ENCODE results near the gene TFF3.

The TFF3 gene

DNA sequence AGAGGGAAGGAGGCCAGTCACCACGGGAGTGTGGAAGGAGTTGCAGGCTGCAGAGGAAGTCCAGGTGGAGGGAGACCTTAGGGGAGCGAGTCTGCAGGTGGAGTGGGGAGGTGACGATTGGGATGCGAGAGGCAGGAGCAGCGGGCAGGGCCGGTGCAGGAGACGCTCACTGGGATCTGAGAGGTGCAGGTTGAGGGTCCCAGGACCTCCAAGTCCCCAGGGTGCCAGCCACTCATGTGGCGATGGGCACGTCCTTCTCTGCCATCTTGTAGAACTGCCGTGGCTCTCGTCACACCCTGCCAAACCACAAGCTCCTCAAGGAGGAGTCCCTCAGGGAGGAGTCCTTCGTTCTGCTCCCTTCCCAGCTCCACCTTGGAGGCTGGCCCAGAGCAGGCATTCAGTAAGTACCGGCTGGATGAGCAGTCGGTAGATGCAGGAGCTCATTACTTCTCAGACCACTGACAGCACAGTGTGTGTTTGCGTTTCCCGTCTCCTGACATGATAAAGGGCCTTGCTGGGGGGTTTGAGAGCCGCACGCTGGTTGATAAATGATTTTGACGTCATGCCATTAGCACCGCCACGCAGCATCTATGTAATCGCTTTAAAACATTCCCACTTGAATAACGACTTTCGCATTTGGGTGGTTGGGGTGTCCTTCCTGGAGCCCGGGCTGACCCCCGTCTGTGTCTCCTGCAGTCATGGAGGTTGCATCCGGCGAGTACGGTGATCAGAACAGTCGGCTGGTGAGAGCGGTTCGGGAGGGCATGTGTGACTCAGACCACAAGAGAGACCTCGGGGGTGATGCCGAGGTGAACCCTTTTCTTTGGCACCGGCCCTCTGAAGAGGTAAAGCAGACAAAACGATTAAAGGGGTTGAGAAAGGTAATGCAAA lies 27.8 kb downstream of the TFF3 start:
- no peak for DNase-seq

DNA sequence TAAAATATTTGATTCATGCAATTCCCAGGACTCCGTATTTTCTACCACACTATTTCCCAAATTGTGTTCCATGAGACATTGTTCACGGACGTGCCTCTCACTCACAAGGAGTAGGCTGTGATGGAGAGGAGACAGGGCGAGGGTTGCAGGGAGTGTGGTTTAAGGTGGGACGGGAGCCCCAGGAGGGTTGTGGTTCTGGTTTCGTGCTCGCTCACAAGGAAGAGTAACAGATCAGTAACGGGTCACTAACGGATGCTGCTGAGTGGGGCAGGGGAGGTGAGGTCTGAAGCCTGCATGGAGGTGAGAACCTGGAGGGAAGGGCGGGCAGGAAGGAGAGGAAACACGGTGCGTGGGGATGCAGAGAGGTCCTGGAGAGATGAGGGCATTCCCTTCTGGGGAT lies 28.8 kb downstream of the TFF3 start:
- no peak for DNase-seq

DNA sequence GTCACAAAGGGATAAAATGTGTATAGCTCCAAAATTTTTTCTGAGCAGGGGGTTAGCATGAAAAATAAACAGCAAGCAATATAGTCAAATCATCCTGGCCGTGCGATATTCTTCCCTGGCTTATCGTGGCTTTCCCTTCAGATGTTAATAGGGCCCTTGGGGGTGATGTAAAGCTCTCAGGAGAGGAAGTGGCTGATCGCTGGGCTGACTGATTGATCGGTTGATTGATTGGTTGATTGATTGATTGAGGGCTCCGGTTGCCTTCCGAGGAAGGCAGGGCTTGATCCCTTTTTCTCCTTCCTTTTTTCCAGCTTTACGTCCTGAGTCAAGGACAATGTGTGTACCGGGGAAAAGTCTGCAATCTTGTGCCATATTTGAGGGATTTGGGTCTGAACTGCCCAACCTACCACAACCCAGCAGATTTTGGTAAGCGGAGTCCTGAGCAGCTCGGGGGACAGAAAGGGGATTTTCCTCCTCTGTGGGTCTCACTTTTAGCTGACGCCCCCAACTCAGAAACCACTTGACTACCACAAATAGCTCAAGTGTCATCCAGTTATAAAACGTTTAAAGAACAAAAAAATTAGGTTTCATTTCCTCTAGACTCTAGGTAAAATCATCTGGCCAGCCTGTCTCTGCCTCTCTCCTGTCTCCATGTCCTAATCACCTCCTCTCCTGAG lies 29.5 kb downstream of the TFF3 start:
- no peak for DNase-seq

DNA sequence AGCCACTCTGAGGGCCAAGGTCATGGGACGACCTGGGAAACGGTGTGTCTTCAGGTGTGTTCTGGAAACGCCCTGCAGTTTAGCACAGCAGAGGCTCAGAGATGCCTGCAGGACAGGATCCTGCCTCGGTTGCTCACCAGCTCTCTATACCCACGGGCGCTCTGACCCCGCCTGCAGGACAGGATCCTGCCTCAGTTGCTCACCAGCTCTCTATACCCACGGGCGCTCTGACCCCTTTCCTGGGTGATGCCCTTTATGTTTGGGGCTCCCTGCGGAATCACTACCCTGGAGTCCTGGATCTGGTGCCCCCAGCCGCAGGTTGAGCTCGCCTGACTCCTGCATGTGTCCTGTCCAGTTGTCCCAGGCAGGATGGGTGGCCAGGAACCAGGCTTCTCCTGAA lies 32.5 kb downstream of the TFF3 start:
- no peak for DNase-seq

DNA sequence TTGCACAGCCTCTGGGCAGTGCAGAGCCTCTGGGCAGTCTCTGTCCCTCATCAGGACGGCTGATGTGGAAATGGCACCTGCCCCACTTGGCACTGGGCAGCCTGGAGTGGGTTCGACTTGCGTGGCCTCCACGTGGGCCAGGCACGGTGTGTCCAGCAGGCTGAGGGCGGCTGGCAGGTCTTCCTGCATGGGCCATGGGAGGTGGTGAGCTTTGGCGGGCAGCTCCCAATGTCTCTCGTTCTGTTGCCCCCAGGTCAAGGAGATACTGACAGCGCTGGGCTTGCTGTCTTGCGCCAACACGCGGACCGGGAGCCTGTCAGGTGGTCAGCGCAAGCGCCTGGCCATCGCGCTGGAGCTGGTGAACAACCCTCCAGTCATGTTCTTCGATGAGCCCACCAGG lies 33.2 kb downstream of the TFF3 start:
- no peak for DNase-seq

DNA sequence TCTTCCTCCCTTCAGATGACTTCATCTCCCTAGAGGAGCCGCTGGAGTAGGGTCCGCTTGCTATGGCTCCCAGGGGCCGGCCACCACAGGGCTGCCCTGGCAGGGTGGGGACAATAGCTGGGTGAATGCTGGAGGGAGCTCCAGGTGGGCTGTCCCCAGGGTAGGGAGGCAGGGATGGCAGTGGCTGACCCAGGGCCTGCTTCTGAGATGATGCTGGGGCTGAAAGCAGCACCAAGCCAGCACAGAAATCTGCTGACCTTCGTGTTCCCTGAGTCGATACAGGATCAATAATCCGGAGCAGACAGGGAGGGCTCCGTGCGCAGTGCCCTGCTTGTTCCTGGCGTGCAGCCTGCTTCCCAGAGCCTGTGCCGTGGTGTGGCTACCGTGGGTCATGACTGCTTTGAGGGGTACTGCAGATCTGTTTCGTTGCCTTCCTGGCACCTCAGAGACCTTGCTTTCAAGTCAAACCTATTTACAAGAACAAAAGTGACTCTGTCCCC lies 34.0 kb downstream of the TFF3 start:
- no peak for DNase-seq

DNA sequence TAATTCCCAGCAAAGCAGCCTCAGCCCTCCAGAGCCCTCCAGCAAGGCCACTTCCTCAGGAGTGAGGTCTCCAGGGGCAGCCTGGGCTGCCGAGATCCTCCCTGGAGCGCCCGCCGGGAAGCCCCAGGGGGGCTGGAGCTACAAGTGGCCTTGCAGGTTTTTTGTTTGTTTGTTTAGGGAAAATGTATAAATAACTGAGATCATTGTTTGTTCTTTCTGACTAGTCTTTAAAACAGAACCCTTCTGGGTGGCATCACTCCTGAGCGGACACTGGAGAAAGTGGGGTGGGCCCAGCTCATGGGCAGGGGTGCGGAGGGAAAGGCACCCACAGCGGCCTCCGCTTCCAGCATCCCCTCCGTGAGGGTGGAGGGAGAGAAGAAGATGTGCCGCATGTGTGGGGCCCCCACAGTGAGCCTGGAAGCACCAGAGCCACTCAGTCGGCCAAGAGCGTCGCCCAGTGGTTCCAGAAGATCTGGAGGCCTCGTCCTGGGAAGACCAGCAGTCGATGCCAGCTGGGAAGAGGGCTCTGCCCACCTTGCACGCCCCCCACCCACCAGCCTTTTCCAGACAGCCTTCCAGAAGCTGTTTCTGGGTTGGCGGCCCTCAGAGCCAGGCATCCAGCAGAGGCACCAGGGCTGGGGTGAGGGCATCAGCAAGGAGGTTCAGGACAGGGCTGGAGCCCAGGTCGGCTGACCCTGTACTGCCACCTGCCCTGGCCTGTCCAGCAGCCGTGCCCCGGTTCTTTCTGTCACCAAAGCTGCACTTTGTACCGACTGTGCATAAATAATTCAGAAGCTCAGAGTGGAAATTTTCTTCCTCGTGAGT lies 34.6 kb downstream of the TFF3 start:
- DNase-seq, result no peak

DNA sequence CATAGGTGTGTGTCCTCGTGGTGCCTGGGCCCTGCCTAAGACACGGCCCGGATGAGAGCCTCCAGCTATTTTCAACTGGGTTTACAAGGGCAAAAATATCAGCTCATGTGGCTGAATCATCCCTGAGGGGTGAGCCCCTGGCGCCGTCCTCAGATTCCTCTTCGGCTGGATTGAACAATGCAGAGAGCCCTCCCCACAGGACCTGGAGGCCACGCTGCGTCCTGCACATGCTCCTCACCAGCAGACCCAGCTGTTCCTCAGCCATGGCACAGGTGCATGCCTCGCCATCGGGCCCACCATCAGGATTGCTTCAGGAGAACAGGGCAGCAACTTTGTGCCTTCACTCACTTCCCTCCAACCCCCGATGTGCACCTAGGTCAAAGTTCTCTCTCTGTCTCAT lies 35.3 kb downstream of the TFF3 start:
- DNase-seq, result no peak

DNA sequence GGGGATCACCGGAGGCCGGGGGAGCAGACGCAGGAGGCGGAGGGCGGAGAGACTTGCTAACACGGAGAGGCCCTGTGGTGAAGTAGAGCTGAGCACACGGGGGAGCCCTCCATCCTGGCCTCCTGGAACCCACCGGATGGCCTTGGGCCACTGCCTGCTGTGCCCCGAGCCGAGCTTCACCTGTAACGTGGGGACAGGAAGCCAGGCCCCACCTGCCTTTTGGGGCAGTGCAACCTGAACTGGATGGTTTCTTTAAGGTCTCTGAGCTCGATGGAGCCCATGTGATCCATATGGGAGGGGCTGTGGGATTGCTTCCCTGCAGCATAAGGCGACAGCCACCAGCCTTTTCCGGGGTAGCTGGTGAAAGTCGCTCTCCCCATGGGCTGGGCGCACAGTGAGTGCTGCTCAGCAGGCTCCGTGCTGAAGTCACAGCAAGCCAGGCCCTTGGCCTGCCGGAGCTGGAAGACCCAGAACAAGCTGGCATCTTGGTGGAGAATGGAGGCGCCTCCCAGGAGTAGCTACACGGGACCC lies 35.8 kb downstream of the TFF3 start:
- no peak for DNase-seq

DNA sequence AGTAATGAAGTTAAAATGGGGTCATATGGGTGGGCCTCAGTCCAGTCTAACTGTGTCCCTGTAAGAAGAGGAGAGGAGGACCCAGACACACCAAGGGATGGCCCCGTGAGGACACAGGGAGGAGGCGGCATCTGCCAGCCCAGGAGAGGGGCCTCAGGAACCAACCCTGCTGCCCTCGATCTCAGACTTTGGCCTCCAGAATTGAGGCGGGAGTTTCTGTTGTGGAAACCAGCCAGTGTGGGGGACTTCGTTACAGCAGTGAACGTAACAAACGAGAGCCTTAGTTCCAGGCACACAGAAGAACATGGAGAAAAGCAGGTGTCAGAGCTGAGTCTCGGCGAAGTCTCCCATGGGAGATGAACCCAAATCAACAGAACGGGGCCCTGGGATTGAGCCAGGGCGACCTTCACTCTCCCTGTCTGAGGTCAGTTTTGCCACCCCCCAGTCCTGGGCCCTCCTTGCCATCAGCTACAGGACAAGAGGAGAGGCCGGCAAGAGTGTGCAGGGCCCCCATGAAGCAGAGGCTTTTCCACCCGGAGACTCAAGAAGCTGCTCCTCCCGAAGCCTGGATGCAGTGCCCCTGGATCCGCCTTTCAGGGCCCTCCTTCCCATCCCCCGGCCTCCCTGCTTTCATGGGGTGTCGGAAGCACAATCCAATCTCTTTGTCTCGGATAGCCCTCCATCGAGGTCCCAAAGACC lies 36.6 kb downstream of the TFF3 start:
- DNase-seq, result no peak

DNA sequence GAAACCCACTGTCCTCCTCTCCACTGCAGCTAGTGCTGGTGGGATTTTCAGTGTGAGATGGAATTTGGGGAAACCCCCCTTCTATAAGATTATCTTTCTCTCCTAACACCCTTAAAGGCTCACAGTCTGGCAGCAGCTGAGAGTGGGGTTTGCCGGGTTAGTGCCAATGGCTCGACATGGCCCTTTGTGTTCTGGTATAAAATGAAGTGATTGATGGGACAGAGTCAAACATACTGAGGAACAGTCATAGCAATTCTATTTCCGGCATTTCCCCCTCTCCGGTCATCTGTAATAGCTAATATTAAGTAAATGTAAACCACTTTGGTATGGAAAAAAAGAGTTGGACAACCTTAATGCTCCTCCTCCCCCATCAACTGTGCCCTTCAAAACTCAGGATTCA lies 37.6 kb downstream of the TFF3 start:
- no peak for DNase-seq

DNA sequence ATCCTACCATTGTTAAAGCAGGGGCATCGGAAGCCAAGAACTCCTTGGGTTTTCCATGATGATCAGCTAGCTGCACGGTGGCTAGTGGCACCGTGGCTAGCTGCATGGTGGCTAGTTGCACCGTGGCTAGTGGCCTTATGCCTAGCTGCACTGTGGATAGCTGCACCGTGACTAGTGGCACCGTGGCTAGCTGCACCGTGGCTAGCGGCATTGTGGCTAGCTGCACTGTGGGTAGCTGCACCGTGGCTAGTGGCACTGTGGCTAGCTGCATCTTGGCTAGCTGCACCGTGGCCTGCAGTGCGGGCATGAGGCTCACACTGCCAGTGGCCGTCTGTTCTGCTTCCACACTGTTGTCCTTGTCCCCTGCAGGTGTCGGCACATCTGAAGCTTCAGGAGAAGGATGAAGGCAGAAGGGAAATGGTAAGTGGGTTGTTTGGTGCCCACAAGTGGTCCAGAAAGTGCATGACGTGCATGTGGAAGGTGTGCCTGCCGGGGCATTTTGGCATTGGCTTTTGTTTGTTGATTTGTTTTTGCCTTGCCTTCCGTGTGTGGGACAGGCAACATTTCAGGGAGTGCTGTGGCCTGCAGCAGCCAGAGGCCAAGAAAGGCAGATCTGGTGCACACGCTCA lies 38.6 kb downstream of the TFF3 start:
- no peak for DNase-seq

DNA sequence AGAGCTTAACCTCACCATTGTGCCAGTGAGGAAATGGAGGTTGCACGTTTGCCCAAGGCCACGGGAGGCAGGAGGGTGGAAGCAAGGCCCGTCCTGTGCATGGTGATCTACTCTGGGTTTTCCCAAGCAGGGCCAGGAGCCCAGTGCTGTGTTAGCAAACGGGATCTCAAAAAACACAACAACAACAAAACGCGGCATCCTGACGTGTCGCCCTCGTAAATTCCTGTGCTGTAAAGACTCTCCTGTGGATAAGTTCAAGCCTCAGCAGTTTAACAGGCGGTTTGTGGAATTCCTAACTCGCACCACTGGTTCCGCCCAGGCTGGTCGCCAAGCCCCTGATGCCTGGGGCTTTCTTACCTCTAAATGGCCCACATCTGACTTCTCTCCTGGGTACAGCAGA lies 39.1 kb downstream of the TFF3 start:
- DNase-seq, result no peak

DNA sequence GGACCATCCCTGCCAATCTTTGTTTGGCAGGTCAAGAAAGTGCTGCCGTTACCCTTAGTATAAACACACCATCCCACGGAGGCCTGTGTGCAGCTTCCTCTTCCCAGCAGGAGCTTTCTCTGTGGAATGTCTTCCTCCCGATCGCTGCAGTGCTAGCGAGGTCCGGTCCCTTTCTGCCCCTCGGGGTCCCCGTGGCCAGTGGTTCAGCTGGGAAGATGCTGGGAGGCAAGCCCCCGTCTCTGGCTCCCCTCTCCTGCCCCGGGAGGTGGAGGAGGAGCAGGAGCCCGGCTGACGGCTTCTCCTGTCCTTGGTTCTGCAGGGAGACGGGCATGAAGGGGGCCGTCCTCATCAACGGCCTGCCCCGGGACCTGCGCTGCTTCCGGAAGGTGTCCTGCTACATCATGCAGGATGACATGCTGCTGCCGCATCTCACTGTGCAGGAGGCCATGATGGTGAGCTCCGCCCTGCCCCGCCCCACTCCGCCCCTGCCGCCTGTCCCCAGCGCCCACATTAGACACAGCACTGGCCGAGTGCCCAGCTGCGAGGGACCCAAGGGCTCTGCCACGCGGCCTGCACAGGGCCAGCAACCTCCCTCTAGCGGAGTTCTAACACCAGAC lies 42.1 kb downstream of the TFF3 start:
- no peak for DNase-seq

DNA sequence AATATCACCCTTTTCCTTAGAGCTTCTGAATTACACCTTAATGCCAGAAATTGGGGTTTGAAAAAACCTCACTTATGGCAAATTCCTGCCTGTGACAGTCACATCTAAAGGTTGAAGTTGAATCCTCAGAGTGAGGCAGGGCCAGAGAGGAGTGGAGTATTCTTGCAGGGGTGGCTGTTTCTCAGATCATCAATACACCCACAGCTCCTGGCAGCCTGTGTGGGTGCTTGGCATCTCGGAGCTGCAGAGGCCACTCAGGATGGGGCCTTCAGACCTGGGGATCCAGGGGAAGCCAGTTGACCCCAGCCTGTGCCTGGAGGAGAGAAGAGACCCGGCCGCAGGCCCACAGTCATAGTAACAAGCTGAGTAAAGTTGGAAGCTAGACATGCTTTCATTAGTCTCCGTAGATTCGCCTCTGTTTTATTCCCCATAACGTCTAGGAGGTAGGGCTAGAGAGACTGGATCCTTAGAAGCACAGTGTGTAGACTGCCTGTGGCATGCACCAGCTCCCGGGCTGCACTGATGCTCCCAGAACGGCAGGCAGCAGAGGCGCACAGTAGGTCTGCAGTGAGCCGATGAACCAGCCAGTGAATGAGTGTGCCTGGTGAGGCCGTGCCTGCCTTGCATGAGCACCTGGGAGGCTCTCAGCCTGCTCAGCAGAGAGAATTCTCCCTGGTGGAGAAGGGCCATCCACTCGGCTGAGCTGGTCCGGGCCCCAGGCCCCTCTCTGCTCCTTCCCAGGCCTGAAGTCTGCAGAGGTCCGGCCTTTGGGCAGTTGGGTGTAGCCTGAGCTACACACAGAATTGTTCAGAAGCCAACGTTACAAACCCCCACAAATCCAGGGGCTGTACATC lies 42.9 kb downstream of the TFF3 start:
- no peak for DNase-seq

DNA sequence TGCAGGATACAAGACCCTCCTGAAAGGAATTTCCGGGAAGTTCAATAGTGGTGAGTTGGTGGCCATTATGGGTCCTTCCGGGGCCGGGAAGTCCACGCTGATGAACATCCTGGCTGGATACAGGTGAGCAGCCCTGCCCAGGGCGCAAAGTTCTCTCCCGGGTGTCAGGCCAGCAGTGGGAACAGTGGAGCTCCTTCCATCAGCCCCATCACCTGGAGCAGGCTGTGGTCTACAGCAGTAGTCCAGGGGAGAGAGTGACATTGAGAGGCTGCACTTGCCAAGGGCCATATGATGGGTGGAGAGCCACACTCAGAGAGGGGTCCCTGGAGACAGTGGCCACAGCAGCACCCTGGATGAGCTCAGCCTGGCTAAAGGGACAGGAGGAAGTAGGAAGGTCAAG lies 44.1 kb downstream of the TFF3 start:
- DNase-seq, result no peak

DNA sequence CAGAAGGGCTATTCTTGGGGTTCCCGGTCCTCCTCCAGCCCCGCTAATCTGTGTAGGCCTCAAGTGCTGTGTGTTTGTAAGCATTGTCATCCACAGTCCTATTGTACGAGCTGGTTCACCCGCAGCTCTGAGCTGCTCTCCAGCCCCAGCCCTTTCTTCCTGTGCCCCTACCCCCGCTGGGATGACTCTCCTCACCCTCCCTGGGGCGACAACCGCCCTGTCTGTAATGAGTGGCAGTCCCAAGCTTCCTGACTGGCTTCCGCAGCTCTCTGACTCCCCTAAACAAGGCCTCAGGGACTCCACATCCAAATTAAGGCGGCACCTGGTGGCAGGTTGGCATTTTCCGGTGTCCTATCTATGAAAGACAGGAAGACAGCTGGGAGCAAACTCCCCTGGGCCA lies 45.8 kb downstream of the TFF3 start:
- no peak for DNase-seq

DNA sequence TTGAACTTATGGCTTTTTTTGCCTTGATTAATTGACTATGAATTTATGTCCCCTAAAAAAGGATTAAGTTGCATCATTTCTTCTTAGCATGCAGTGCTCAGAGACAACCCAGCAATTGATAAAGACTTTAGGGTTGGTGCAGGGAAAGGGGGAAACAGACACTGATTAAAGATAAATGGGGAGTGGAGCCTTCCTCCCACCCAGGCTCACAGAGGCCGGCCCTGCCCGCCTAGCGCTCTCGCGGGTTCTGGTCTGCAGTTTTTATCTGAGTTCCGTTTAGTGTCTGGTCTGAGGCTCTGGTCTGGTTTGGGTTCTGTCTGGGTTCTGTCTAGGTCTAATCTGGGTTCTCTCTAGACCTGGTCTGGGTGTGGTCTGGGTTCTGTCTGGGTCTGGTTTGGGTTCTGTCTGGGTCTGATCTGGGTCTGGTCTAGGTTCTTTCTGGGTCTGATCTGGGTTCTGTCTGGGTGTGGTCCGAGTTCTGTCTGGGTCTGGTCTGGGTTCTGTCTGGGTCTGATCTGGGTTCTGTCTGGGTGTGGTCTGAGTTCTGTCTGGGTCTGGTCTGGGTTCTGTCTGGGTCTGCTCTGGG lies 48.1 kb downstream of the TFF3 start:
- no peak for DNase-seq

DNA sequence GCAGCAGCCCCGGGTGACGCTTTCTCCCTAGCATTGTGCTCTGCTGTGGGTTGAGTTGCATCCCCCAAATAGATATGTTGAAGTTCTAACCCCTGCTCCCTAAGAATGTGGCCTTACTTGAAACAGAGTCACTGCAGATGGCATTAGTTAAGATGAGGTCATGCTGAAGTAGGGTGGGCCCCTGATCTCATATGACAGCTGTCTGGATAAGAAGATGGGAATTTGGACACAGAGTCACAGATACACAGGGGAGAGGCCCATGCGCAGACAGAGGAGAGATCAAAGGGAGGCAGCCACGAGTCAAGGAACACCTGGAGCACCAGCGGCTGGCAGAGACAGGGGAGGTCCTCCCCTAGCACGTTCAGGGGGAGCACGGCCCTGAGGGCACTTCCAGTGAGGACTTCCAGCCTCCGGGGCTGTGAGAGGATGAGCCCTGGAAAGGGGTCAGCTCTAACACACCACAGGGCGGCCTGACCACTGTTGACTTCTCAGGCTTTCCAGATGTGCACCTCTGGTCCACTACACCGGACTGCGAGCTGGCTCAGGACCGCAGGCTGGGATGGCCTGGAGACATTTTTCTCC lies 49.9 kb downstream of the TFF3 start:
- DNase-seq, result no peak

Measured in activated naive CD4-positive, alpha-beta T cell treated with anti-CD3 and anti-CD28 coated beads, Interleukin-2, amount 50 U/mL, for 16 hours (primary cell).